K562 (cell line): ENCODE measurements around the gene HMOX2. TPM values are rescaled to one million over a fixed set of nuclear protein-coding genes. Genes with fewer than 3 reads are reported as not detected.

Source experiments
- ATF2 ChIP-seq: sonication (generic); formaldehyde crosslinking; IDR thresholded peaks from 2 replicates; pipeline ENCODE4 v1.8.1; 2022; ENCODE audit warnings: missing genetic modification reagents
- MEF2D ChIP-seq: conservative IDR thresholded peaks from 2 replicates; pipeline ENCODE4 v1.6.1; 2016; ENCODE audit warnings: low read depth, missing genetic modification characterization, missing compliant biosample characterization
- MGA ChIP-seq: fragments of 450-650 bp; IDR thresholded peaks from 2 replicates; pipeline ENCODE4 v1.6.1; 2016; ENCODE audit warnings: mild to moderate bottlenecking, moderate library complexity
- MNT ChIP-seq, 2 experiments: fragments of 450-650 bp; conservative IDR thresholded peaks; 2 replicates each; pipeline ENCODE4 v1.6.1; 2017; ENCODE audit warnings: mild to moderate bottlenecking in 2 of 2, moderate library complexity in 2 of 2
- RBM34 ChIP-seq: fragments of 200-400 bp; formaldehyde crosslinking; IDR thresholded peaks from 2 replicates; pipeline ENCODE4 v1.6.1; 2018; ENCODE audit warnings: low read length, borderline replicate concordance; ENCODE audit not compliant: insufficient read depth
- ZKSCAN1 ChIP-seq: fragments of 150-350 bp; IDR thresholded peaks from 2 replicates; pipeline ENCODE4 v1.6.1; 2016; ENCODE audit warnings: low read depth, low read length
- ZNF121 ChIP-seq: sonication (generic); formaldehyde crosslinking; conservative IDR thresholded peaks from 2 replicates; pipeline ENCODE4 v1.8.0; 2022; ENCODE audit warnings: missing genetic modification reagents
- ZNF717 ChIP-seq: fragments of 250-450 bp; sonication (Bioruptor Pico); IDR thresholded peaks from 2 replicates; pipeline ENCODE4 v1.5.0; 2021
- polyA plus RNA-seq, 8 experiments: library from polyadenylated mRNA; depleted of rRNA in 4 of 8; stranded (reverse) in 5 of 8; unstranded in 3 of 8; fragments of >200 nt; fragmentation: Nextera tagmentation in 2 of 8; fragmentation: Illumina TruSeq in 1 of 8; extraction: Ambion mirVana in 2 of 8; extraction: Trizol in 1 of 8; gene quantifications; 2 replicates each; pipeline versions ENCODE4 v1.2.1 to v1.2.3, GENCODE V29; 2011 to 2014; ENCODE audit warnings: inconsistent platforms in 1 of 8, missing spikeins in 1 of 8
- total RNA-seq, 7 experiments: library from RNA; depleted of rRNA in 6 of 7; stranded (reverse); fragments of >200 nt in 6 of 7; fragmentation: Illumina TruSeq in 2 of 7; extraction: Trizol in 2 of 7; gene quantifications; 2 replicates each; pipeline versions ENCODE4 v1.2.1 to v1.2.3, GENCODE V29; 2011 to 2021; ENCODE audit warnings: low replicate concordance in 1 of 7

HMOX2 gene
- total and polyA plus RNA-seq, 9 of the 15 experiments (the other 6 are each of a cell fraction or from before 2014, with no cell fraction given) = 26.8 to 87.4 (median 57.4) TPM

- TF ChIP-seq MGA (no peak), MEF2D (tag) (no peak), RBM34 (no peak), ATF2 (CRISPR knock-in tag) (no peak), ZNF121 (CRISPR knock-in tag) (peak; percentile 54; the same call in 1 of the 2 replicates), ZNF717 (no peak), MNT (conservative IDR thresholded peaks at IDR 0.05) (peak in 1 of 2 experiments; percentile 5; a peak in 2 of 4 replicates), ZKSCAN1 (no peak)
Measured at GRCh38 chr16:4426722-4427372, 49.4 kb upstream of the HMOX2 start (continued).
